ENCODE measurements around the gene SPRY2. TPM values are rescaled to one million over a fixed set of nuclear protein-coding genes. Genes with fewer than 3 reads are reported as not detected.

The SPRY2 gene
- 14.6 and 20.1 TPM in 2 replicates for total RNA-seq

DNA sequence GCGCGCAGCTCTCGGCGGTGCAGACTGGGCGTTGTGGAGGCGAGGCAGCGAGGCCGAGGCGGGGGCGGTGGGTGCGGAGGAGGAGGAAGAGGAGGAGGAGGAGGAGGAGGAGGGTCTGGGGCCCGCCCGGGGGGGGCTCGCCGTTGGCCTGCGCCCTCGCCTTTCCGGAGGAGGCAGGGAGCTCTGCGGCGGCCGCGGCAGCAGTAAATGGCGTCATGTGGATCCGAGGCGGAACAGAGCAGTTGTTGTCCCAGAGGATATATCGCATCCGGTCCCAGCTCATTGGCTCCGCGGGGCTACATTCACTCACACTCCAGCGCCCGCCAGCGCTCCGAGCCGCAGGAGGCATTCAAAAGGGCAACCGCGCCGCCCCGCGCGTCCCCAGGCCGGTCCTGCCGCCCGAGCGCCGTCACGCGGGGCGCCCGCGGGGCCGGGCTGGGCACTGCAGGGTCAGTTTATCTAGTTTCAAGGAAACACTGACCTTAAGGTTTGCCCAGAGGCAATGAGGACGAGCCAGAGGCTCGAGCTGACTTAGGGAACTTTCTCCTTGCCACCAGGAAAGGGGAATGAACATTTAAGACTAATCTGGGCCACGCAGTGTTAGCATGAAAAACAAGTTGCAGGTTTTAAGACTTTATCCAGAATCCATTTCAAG lies at the start of gene SPRY2:
TSS of gene SPRY2 (minus strand) at position 26 of the 655 bp plus-strand sequence. CDS start 3,421 bp downstream, outside the sequence.

